ENCODE data around the gene RNF41.
A peak's percentile ranks its signal among the peaks of the same experiment; 100 is the strongest.

Gene RNF41

GRCh38 chr12:56243731-56244181 lies 22.0 kb upstream of the RNF41 start:
- no peak for DNase-seq

- no peak for DNase-seq
Observed at GRCh38 chr12:56242986-56243385, 21.3 kb upstream of the RNF41 start.

- DNase-seq = no peak
Observed at GRCh38 chr12:56241424-56242303, 19.9 kb upstream of the RNF41 start.

GRCh38 chr12:56237552-56237951 lies 15.8 kb upstream of the RNF41 start:
- no peak for DNase-seq

- no peak for DNase-seq
Observed at GRCh38 chr12:56236985-56237384, 15.3 kb upstream of the RNF41 start.

GRCh38 chr12:56236091-56236490 lies 14.4 kb upstream of the RNF41 start:
- DNase-seq = no peak

- DNase-seq = no peak
Observed at GRCh38 chr12:56234746-56235436, 13.2 kb upstream of the RNF41 start.

GRCh38 chr12:56231184-56231582 lies 9.5 kb upstream of the RNF41 start:
- DNase-seq = no peak

- no peak for DNase-seq
Observed at GRCh38 chr12:56230432-56231183, 8.9 kb upstream of the RNF41 start.

GRCh38 chr12:56229916-56230431 lies 8.3 kb upstream of the RNF41 start, which contains the start of gene SLC39A5:
TSS of gene SLC39A5 (plus strand) at chr12:56230051. CDS start at chr12:56231275, 1,224 bp downstream.
- no peak for DNase-seq

GRCh38 chr12:56229082-56229481 lies 7.4 kb upstream of the RNF41 start:
- no peak for DNase-seq

- no peak for DNase-seq
Observed at GRCh38 chr12:56224954-56225353, 3.2 kb upstream of the RNF41 start.

GRCh38 chr12:56224102-56224701 lies 2.5 kb upstream of the RNF41 start, which contains the start of gene NABP2:
TSS of gene NABP2 (plus strand) at chr12:56224342. CDS start at chr12:56224857, 515 bp downstream.
- DNase-seq = peak; percentile 91 to 95

GRCh38 chr12:56223571-56224101 lies 1.9 kb upstream of the RNF41 start:
- DNase-seq = no peak

- peak in 1 of 2 donors; percentile 14 for DNase-seq
Observed at GRCh38 chr12:56222531-56222895, 791 bp upstream of the RNF41 start.

GRCh38 chr12:56221232-56221756 lies 428 bp downstream of the RNF41 start:
- DNase-seq = no peak

- DNase-seq = peak; percentile 14 to 15
Observed at GRCh38 chr12:56220611-56221231, 1.0 kb downstream of the RNF41 start.

GRCh38 chr12:56219840-56220239 lies 1.9 kb downstream of the RNF41 start:
- no peak for DNase-seq

GRCh38 chr12:56216461-56216860 lies 5.3 kb downstream of the RNF41 start:
- DNase-seq = no peak

GRCh38 chr12:56213878-56214277 lies 7.8 kb downstream of the RNF41 start:
- DNase-seq = no peak

- DNase-seq = no peak
Observed at GRCh38 chr12:56212361-56212760, 9.4 kb downstream of the RNF41 start.
